ENCODE measurements around the gene CIBAR2.

GRCh38 chr16:85117418-85117817, 5.1 kb upstream of the CIBAR2 start:
- TF ChIP-seq CTCF (IDR thresholded peaks at IDR 0.05; ENCODE audit: low read depth, low read length) = no peak
- no peak for TF ChIP-seq MYC (IDR thresholded peaks at IDR 0.05; ENCODE audit: low read depth, low read length)
- TF ChIP-seq POLR2A (IDR thresholded peaks at IDR 0.05; ENCODE audit: extremely low read depth, insufficient read length) = no peak

Data from NB4 (cell line).